Limb (tissue), 2 donors: ENCODE results near the gene SIK1.
"Not testable (repeated sequence)": the region's sequence is repeated elsewhere in the genome, so short reads cannot be mapped to it uniquely, and the experiment has no call there.

Experiments
- DNase-seq, 2 donors: peaks; one replicate each; pipeline ENCODE4 v3.0.0-alpha.2; 2016; ENCODE audit errors: extremely low spot score in 2 of 2

Gene SIK1

DNA sequence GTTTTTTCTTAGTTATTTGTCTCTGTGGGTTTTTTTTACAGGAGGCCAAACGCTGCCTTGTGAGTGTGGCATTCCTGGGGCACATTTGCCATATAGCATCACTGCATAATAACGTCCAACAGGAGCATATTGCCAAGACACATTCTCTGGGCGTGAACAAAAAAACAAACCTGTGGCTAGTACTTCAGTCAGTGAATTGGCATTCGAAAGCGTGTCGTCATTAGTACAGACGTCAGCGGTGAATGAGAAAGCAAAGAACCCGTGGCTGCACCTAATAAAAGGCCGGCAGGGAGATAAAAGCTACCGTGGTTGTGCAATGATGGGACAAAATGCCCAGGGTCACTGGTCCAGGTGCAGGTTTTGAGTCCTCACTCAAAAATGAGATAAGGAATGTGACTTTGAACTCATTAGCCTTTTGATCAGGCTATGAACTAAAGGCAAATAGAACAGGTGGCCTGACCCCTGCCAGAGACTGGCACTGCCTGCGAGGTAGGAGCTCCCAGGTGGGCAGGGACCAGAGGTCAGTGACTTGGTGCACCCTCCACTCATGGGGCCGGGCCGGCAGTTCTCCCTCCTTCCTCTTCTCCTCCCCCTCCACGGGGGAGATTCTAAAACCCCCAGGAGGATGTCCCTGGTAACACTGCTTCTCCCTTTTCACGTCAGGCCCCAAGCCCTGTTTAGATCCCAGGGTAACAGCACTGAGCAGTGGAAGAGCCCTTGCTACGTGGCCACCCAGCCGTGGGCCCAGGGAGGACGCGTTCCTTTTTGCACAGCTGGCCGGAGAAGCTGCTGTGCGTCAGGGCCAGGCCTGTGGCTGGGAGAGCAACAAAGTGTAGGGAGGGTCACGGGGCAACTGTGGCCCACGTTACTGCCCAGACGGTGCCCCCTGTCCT, 14.2 kb upstream of the SIK1 start:
- DNase-seq, result not testable (repeated sequence)

DNA sequence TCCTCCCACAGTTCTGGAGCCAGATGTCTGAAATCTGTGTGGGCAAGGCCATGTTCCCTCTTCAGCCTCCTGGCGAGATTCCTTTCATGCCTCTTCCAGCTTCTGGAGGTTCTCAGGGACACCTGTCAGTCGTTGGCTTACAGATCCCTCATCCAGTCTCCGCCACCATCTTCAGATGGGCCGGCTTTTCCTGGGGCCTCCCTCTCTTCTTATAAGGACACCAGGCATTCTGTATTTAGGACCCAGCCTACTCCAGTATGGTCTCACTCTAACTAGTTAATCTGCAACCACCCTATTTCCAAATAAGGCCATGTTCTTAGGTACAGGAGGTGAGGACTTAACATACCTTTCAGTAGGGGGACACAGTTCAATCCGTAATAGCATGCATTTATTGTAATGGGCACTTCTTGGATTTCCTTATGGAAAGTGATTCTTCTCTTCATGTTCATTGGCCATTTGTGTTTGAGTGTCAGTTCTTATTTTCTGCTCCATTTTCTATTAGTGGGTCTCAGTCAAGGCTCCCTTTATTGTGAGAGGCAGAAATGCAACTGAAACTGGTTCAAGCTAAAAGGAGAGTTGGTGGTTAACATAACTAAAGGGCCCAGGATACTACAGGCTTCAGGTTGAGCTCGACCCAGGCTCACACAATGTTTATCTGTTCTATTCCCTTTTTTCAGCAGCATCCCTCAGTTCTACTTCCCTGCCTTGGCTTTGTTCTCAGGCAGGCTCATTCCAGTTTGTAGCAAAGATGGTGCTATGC, 12.6 kb upstream of the SIK1 start:
- DNase-seq, result not testable (repeated sequence)

DNA sequence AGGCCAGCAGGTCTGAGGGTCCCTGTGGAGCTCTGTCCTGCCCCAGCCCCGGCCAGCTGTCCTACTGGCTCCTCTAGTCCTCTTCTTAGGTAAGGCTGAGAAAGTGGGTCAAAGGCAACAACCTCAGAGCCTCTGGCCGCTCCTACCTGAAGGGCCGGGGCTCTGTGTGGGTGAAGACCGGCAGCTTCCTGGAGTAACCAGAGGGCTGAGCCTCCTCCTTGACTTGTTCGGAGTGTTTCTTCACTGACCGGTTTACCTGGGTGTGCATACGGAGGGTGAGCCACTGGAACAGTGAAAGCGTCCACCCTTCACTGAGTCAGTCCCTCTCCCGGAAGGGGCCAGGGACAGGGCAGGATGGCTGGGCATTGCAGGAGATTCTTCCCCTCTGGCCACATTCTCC, 9.3 kb upstream of the SIK1 start:
- not testable (repeated sequence) for DNase-seq

DNA sequence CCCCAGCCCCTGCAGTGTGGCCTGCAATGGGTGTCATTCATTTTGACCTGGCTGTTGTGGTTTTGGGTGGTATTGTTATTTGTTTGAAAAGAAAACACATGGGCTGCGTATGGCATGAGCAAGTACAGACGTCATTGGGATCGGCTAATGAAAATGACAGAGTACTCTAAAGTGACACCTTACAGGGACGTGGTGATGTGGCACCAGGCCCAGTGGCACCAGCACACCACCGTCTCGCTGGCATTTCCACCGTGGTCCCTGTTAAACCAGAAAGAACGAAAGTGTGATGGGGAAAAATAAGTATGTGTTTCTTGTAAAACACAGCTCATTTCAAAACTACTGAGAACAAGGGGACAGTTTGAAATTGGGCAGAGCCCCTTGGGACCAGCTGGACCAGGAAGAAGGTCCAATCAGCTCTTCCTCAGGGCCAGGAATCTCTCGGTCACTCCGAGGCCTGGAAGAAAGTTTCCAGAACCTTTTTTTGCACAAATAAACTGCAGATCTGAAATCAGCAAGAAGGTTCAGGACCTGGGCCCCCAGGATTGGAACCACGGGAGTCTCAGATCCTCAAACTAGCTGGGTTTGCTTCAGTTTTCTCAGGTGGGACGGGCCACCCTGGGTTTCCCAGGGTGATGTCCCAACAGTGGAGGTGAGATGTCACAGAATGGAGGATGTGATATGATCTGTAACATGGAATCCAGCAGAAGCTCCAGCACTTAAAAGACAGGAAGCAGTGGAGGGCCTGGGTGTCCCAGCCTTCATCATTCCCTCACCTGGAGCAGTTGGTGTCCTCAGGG, 6.6 kb upstream of the SIK1 start:
- not testable (repeated sequence) for DNase-seq

DNA sequence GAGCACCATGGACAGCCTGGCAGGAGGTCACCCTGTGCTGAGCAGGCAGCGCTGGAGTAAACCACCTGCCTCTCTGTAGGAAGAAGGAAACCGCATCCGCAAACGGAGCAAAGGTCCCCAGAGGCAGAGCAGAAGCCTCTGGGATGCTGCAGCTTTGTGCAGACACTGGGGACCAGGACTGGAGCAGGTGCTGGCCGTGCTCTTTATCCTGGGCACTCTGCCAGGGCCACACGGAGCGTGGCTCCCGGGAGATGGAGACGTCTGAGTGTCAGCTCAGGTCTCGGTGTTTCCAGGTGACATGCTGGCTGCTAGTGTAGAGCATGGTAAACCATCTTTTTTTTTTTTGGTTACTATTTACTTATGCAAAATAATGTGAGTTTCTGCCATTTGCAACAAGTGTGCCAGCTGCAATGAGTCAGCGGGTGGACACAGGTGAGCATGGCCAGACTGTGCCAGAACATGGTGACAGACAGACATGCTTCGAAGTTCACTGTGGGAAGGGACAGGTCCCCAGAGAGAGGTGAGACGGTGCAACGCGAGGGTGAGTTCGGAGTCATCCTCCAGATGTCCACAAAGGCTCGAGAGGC, 4.0 kb upstream of the SIK1 start:
- DNase-seq, result not testable (repeated sequence)

DNA sequence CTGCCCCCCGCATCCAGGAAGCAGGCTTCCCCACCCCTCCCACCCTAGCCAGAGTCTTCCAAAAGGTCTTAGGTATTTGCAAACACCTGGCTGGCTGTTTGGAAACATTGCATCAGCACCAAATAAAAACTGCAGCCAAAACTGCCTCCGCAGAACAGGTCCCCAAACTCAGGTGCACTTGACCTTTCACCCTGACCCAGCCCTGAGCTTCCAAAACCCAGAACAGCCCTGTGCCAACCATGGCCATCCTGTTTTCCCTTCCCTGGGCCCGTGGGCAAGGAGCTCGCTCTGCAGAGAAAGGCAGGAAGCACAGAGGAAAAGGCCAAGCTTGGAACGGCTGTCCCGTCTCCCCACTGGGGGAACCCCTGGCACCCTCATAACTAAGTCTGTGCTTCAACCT, 2.0 kb upstream of the SIK1 start:
- not testable (repeated sequence) for DNase-seq

DNA sequence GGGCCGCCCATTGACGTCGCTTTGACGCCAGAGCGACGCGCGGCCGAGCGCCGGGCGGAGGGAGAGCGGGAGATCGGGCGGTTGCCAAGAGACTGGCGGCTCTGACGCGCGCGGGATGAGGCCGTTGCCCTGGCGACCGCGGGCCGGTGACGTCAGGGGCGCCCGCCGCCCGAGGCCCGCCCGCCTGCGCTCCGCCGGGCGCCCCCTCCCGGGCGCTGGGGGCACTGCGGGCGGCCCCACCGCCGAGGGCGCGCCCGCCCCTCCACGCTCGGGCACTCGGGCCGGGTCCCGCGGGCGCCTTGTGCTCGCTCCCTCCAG, 270 bp upstream of the SIK1 start:
- not testable (repeated sequence) for DNase-seq

DNA sequence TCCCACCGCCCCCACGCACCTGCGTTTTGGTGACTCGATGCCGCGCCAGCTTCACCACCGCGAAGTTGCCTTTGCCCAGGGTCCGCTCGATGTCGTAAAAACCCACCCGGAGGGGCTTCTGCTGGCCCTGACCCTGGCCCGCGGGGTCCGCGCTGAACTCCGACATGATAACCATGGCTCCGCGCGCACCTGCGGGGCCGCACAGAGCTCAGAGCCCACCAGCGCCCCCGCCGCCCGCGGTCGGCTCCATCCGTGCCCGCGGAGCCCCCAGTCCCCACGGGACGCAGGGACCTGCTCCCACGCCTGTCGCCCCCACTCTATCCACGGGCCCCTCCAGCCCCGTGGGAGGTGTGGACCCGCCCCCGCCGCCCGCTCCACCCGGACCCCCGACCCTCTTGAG, 927 bp downstream of the SIK1 start:
- not testable (repeated sequence) for DNase-seq

DNA sequence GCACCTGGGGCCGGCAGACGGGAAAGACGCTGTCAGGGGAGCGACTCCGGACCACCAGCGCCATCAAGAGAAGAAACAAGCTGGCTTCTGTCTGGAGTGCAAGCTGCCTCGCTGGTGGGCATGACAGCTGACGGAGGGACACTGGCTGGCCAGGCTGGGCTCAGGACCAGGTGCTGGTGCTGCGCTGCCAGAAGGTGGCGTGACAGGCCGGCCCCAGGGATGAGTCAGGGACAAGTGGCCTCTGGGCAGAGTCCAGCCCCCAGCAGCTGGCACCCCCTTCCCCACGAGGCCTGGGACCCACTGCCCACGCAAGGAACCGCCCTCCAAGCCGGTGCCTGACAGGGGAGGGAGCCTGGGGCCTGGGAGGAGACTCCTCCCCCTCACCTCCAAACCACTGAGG, 7.5 kb downstream of the SIK1 start:
- DNase-seq, result not testable (repeated sequence)

DNA sequence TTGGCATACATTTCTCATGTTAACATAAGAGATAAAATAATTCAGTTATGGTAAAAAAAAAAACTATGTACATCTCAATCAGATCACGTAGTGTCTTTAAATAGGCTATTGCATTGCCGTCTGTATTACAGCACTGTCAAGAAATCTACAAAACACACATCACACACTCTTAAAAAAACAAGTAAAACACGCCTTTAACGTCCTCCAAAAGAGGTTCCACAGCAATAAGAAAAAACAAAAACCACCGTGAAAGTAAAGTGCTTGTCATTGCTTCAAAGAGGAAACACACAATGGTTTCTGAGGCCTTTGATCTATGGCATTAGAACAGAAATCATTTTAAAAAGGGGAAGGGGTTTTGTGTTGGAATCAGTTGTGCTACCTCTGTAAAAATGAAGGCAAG, 12.4 kb downstream of the SIK1 start:
- not testable (repeated sequence) for DNase-seq

DNA sequence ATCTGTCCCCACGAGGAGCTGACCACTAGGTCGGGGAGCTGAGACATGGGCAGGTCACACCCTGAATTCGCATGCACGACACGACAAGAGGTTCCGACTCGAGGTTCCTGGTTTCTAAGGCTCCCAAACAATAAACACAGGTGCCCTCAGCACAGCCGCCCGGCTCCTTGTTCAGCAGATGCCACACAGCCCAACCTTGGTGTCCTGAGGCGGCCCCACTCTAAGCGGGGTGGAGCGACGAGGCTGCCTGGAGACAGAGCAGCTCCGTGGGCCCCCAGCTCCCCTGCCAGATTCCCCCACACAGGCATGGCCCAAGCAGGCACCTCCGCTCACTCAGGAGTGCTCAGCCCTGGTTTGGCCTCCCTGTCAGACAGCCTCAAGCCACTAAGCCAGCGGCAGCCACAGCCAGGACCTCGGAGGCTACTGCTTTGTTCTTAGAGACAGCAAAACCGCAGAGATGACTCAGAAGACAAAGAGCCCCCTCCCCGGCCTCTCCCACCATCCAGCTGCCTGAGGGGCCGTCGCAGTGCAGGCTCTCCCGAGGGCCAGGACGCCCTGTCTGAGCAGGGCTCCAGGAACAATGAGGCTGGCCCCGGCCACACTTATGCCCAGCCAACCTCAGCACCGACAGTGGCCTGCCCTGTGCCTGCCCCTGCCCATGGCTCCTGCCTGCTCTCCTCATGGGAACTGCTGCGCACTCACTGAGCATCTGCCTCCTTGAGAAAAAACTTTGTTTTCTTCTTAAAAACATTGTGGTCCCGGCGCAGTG, 14.7 kb downstream of the SIK1 start:
- DNase-seq, result not testable (repeated sequence)

DNA sequence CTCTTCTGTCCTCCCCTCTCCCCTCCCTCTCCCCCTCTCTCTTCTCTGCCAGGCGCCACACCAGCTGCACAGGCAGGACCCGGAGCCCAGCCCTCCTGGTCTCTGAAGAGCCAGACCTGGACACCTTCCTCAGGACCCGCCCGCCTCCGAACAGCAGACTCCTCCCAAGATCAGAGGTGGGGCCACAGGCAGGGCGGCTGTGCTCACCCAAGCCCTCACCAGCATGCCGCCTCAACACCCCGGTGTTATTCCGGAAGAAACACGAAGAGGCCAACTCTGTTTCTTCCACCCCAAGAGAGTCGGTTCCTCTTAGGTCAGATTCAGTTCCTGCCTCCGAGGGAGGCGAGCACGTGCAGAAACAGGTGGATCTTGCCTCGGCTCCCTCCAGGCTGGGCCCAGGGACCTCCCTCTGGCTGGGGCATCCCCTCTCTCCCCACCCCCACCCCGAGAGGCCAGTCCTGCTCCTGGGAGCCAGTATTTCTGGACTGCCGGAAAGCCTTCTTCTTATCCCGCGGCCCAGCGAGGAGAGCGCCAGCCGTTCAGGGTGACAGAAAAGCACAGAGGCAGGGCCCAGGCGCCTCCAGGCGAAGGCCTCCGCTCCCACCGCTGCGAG, 16.4 kb downstream of the SIK1 start:
- not testable (repeated sequence) for DNase-seq

DNA sequence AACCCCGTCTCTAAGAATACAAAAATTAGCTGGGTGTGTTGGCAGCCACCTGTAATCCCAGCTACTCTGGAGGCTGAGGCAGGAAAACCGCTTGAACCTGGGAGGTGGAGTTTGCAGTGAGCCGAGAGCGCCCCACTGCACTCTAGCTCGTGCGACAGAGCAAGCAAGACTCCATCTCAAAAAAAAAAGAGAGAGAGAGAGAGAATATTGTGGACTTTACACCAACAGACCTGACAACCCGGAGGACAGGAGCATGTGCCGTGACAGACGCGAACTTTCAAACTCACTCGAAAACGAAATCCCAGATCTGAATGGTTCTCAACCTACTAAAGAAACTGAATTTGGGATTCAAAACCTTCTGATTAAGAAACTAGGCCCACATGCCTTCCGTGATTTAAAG, 19.8 kb downstream of the SIK1 start:
- DNase-seq, result not testable (repeated sequence)

DNA sequence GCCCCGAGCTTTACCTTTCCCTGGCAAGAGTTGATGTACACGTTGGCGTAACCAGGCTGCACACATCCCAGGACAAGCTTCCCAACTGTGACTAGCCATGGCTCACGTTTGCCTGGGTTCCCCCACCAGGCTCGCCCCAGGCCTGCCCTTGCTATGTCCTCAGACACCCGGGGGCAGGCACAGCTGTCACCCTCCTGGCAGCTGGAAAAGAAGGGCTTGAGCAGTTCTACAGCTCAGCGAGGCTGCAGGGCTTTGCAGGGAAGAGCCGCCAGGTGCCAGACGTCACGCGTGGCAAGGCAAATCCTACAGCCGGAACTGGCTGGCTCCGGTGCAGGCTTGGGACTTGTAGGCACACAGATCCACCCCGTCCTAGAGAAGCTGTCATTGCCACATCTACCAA, 22.5 kb downstream of the SIK1 start:
- DNase-seq, result not testable (repeated sequence)

DNA sequence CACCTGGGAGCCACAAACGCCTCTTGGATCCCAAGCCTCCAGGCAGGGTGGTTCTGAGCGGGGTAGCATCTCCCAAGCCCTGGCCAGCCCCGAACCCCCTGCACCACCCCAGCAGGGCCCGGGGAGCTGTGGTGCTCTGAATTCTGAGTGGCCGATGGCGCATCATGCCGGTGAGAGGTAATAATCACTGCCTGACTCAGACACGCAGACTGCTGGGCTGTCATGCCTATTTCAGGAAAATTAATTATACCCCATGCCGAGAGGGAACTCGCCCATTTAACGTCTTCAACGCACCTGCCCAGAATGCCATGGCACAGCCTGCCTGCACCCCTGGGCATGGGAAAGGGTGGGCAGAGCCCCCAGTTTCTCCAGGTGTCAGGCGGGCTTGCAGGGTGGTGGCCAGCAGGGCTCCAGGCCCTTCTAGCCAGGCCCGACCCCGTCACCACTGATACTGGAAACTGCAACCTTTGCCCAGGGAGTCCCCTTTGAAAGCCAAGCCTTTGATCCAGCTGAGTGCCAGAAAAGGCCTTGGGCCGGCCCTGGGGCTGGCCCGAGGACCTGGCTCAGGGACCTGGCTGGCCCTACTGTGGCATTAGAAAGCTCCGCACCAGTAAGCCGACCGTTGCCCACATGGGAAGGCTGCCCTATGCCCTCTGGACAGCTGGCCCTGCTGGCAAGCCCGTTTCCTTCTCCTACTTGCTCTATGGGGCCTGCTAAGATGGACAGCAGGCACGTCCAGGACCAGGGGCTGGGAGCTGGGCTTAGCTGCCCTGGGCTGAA, 23.1 kb downstream of the SIK1 start:
- DNase-seq, result not testable (repeated sequence)

DNA sequence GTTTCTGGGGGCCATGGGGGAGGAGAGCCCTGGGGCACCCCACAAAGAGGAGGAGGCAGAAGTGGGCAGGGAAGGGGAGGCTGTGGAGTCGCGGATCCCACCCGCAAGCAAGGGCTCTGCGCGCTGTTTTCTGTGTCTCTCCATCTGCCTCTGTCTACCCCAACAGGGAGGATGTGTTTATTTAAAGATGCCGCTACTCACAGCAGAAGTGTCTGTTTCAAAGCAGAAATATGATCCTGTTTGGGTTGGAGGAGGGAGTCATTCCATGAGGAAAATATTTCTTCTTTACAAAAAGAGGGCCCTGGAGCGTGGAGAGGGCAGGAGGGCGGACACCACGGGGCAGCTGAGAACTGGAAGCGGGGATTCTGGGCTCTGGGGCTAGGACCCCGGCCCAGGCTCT, 25.8 kb downstream of the SIK1 start:
- not testable (repeated sequence) for DNase-seq

DNA sequence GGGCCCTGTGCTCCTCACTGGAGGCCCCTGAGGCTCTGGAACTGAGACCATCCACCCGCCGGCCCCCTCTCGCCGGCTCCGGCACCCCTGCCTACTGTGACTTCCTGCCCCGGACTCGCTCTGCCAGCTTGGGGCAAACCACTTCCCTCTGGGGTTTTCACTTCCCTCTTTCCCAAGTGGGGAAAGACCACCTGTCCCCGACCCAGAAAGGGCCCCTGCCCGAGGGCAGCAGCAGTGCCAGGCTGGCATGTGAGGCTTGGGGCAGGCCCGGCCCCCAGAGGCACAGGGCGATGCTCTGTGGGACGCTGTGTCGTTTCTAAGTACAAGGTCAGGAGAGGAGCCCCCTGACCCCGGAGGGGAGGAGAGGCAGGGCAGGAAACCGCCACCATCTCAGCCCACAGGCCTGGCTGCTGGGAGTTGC, 27.3 kb downstream of the SIK1 start:
- DNase-seq, result not testable (repeated sequence)

DNA sequence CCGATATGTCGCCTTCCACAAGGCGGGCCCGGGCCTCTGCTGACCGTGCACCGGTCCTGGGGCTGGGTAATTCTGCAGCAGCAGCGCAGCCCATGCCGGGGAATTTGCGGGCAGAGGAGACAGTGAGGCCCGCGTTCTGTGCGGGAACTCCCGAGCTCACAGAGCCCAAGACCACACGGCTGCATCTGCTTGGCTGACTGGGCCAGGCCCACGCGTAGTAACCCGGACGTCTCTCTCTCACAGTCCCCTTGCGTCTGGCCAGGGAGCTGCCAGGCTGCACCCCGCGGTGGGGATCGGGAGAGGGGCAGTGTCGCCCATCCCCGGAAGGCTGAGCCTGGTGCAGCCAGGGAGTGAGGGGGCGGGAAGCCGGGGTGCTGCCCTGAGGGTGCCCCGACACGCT, 27.8 kb downstream of the SIK1 start:
- not testable (repeated sequence) for DNase-seq

DNA sequence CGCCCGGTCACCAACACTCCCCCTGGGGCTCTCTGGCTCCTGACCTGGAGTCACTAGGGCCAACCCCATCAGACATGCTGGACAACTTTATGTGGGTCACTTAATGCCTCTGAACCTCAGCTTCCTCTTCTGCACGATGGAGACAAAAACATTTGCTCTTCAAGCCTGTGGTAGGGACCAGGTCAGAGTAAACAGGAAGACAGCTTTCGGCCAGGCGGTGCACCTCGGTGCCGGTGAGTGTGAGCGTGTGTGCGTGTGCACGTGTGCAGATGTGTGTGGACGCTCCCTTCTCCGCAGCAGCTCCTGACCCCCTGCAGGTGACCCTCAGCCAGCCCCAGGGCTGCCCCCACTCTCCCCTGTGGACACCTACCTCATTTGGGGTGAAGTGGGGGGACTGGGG, 28.4 kb downstream of the SIK1 start:
- DNase-seq, result not testable (repeated sequence)
